ENCODE data around the gene CFAP52. TPM values are rescaled to one million over a fixed set of nuclear protein-coding genes. Genes with fewer than 3 reads are reported as not detected.

Gene CFAP52
- polyA plus RNA-seq, 3 donors = not detected

GRCh38 chr17:9647014-9647413 lies 70.6 kb downstream of the CFAP52 start:
- Histone ChIP-seq H3K79me2 (ENCODE audit: insufficient read depth, low read length) (no peaks in the 10 kb centered on the region), H3K9ac (ENCODE audit: insufficient read depth, low read length, poor library complexity, severe bottlenecking) (no peak overlapping the region), H3K4me2 (replicated peaks; ENCODE audit: extremely low read depth, low read length, poor library complexity, severe bottlenecking) (no peak overlapping the region), H4K20me1 (ENCODE audit: insufficient read depth, low read length) (no peaks in the 10 kb centered on the region), H2AFZ (ENCODE audit: insufficient read depth, low read depth, low read length, poor library complexity, severe bottlenecking) (no peak overlapping the region), H3K4me1 (ENCODE audit: control insufficient read depth in 1 of 2, insufficient read depth in 2 of 2, low read length in 2 of 2) (peaks cover 9 to 22% of the 10 kb centered on the region in 2 donors), H3K27me3 (ENCODE audit: control insufficient read depth in 2 of 2, insufficient read depth in 2 of 2, low read length in 2 of 2) (peaks cover 16% of the 10 kb centered on the region in 2 donors), H3K27ac (ENCODE audit: low read depth in 1 of 2, low read length in 2 of 2) (no peak overlapping the region), H3K9me3 (replicated peaks in 1 of 2; ENCODE audit: control insufficient read depth in 1 of 2, insufficient read depth in 1 of 2, low read length in 2 of 2) (no peaks in the 10 kb centered on the region), H3K36me3 (replicated peaks in 1 of 2; ENCODE audit: control insufficient read depth in 1 of 2, insufficient read depth in 2 of 2, low read length in 2 of 2) (no peaks in the 10 kb centered on the region), H3K4me3 (replicated peaks in 1 of 3; ENCODE audit: low read depth in 2 of 3, low read length in 3 of 3) (no peak overlapping the region)
- no peak for TF ChIP-seq CTCF (IDR thresholded peaks at IDR 0.05)
- H3K27ac Mint-ChIP-seq = no peak overlapping the region
- peaks cover 0 to 6% (median 2%) of the 10 kb centered on the region in 7 donors for H3K9me3 Mint-ChIP-seq
- intact Hi-C loops (cut with micrococcal nuclease) = no loop called here
- H3K36me3 Mint-ChIP-seq = peaks cover 0 to 3% of the 10 kb centered on the region in 2 donors
- no CpG with 5 or more reads among the region's 4 CpGs for WGBS (ENCODE audit: insufficient coverage)
- peaks cover 23% of the 10 kb centered on the region for H3K4me1 Mint-ChIP-seq
- peaks cover 18 to 26% (median 21%) of the 10 kb centered on the region in 3 donors for H3K27me3 Mint-ChIP-seq (ENCODE audit: low read depth in 3 of 3)
- DNase-seq = no peak
- H3K4me3 Mint-ChIP-seq = peak overlapping the region in 1 of 2 donors; percentile 87

GRCh38 chr17:9648521-9649110 lies 72.2 kb downstream of the CFAP52 start:
- H3K27ac Mint-ChIP-seq = no peak overlapping the region
- Histone ChIP-seq H3K4me3 (replicated peaks in 1 of 3; ENCODE audit: low read depth in 2 of 3, low read length in 3 of 3) (no peak overlapping the region), H3K4me2 (replicated peaks; ENCODE audit: extremely low read depth, low read length, poor library complexity, severe bottlenecking) (no peak overlapping the region), H3K27me3 (ENCODE audit: control insufficient read depth in 2 of 2, insufficient read depth in 2 of 2, low read length in 2 of 2) (peaks cover 16% of the 10 kb centered on the region in 2 donors), H3K4me1 (ENCODE audit: control insufficient read depth in 1 of 2, insufficient read depth in 2 of 2, low read length in 2 of 2) (peaks cover 9 to 22% of the 10 kb centered on the region in 2 donors), H3K79me2 (ENCODE audit: insufficient read depth, low read length) (no peaks in the 10 kb centered on the region), H3K9ac (ENCODE audit: insufficient read depth, low read length, poor library complexity, severe bottlenecking) (no peak overlapping the region), H3K9me3 (replicated peaks in 1 of 2; ENCODE audit: control insufficient read depth in 1 of 2, insufficient read depth in 1 of 2, low read length in 2 of 2) (no peaks in the 10 kb centered on the region), H2AFZ (ENCODE audit: insufficient read depth, low read depth, low read length, poor library complexity, severe bottlenecking) (no peak overlapping the region), H3K27ac (ENCODE audit: low read depth in 1 of 2, low read length in 2 of 2) (no peak overlapping the region), H3K36me3 (replicated peaks in 1 of 2; ENCODE audit: control insufficient read depth in 1 of 2, insufficient read depth in 2 of 2, low read length in 2 of 2) (no peaks in the 10 kb centered on the region), H4K20me1 (ENCODE audit: insufficient read depth, low read length) (no peaks in the 10 kb centered on the region)
- WGBS (ENCODE audit: insufficient coverage) = 90% methylated on average over 2 of the region's 3 CpGs
- H3K9me3 Mint-ChIP-seq = peaks cover 0 to 6% (median 2%) of the 10 kb centered on the region in 7 donors
- no peak for TF ChIP-seq CTCF (IDR thresholded peaks at IDR 0.05)
- peak overlapping the region in 1 of 2 donors; percentile 3 for H3K4me3 Mint-ChIP-seq
- no peak for DNase-seq
- peaks cover 23% of the 10 kb centered on the region for H3K4me1 Mint-ChIP-seq
- peaks cover 0 to 3% of the 10 kb centered on the region in 2 donors for H3K36me3 Mint-ChIP-seq
- peaks cover 18 to 30% (median 18%) of the 10 kb centered on the region in 3 donors for H3K27me3 Mint-ChIP-seq (ENCODE audit: low read depth in 3 of 3)
- intact Hi-C loops (cut with micrococcal nuclease) = no loop called here

All from CD14-positive monocyte (primary cell).